ENCODE measurements around the gene GABRA5.

GRCh38 chr15:26883466-26883865 is 16.6 kb downstream of the GABRA5 start:
- TF ChIP-seq CTCF (conservative IDR thresholded peaks at IDR 0.05; ENCODE audit: low read length) (no peak), EZH2phosphoT487 (IDR thresholded peaks at IDR 0.05; ENCODE audit: borderline replicate concordance, low read depth, low read length) (no peak)

All from OCI-LY7 (cell line).